ENCODE measurements around the gene ZNF540. TPM values are rescaled to one million over a fixed set of nuclear protein-coding genes. Genes with fewer than 3 reads are reported as not detected.

Gene ZNF540
- 0.83 and 1.7 TPM in 2 replicates for total RNA-seq (2011; cell fraction: chromatin; rRNA removed; ENCODE audit: low replicate concordance)
- total RNA-seq (2011; cell fraction: nucleolus; rRNA removed), result 0.33 and 0.79 TPM in 2 replicates
- 0.44 and 0.92 TPM in 2 replicates for total RNA-seq (2011; cell fraction: nucleoplasm; rRNA removed)
- total RNA-seq (2014; rRNA removed) (0.73 TPM in 1 of 2 replicates, not detected in the other), total RNA-seq (2014; rRNA removed; fragmentation: Illumina TruSeq; extraction: Trizol) (0.33 and 0.64 TPM in 2 replicates), total RNA-seq (2015; rRNA removed; fragmentation: Illumina TruSeq; extraction: Trizol) (0.19 and 0.36 TPM in 2 replicates), total RNA-seq (2021) (0.38 and 0.44 TPM in 2 replicates), polyA plus RNA-seq (2011; rRNA removed) (0.11 and 0.95 TPM in 2 replicates), polyA plus RNA-seq (2014; fragmentation: Illumina TruSeq; extraction: Trizol) (0.36 and 0.95 TPM in 2 replicates), polyA plus RNA-seq (2014; fragmentation: Nextera tagmentation; extraction: Ambion mirVana) (under 1 TPM; 0.20 to 0.56 TPM), polyA plus RNA-seq (2014; rRNA removed) (0.32 and 0.67 TPM in 2 replicates), polyA minus RNA-seq (2011; rRNA and poly(A)+ RNA removed) (0.24 and 0.35 TPM in 2 replicates), Bru-seq, nascent RNA (percentile 41 among the genes with signal in this experiment), BruChase-seq, experiment 1, labeled RNA remaining after a 2-hour chase (percentile 35 among the genes with signal in this experiment), BruChase-seq, experiment 2, labeled RNA remaining after a 6-hour chase (percentile 36 among the genes with signal in this experiment)
- polyA plus RNA-seq (2011; cell fraction: cytosol; rRNA removed), result 0.18 and 0.28 TPM in 2 replicates
- polyA plus RNA-seq (2011; cell fraction: nucleus; rRNA removed), result 0.69 and 2.1 TPM in 2 replicates
- polyA plus RNA-seq (2012), result 0.46 and 0.60 TPM in 2 replicates
- not detected in 2 replicates for polyA minus RNA-seq (2011; cell fraction: cytosol; rRNA and poly(A)+ RNA removed)
- polyA minus RNA-seq (2011; cell fraction: nucleus; rRNA and poly(A)+ RNA removed), result 0.13 and 0.78 TPM in 2 replicates
- long read RNA-seq, experiment 1, partial matches to known transcripts, result 0 of 6 reads
- long read RNA-seq, experiment 1, other reads (novel, unspliced or antisense), result 4 of 6 reads
- long read RNA-seq, experiment 2, result 0 reads
- long read RNA-seq, experiment 3, partial matches to known transcripts, result 0 of 1 reads
- long read RNA-seq, experiment 3, other reads (novel, unspliced or antisense), result 0 of 1 reads

DNA sequence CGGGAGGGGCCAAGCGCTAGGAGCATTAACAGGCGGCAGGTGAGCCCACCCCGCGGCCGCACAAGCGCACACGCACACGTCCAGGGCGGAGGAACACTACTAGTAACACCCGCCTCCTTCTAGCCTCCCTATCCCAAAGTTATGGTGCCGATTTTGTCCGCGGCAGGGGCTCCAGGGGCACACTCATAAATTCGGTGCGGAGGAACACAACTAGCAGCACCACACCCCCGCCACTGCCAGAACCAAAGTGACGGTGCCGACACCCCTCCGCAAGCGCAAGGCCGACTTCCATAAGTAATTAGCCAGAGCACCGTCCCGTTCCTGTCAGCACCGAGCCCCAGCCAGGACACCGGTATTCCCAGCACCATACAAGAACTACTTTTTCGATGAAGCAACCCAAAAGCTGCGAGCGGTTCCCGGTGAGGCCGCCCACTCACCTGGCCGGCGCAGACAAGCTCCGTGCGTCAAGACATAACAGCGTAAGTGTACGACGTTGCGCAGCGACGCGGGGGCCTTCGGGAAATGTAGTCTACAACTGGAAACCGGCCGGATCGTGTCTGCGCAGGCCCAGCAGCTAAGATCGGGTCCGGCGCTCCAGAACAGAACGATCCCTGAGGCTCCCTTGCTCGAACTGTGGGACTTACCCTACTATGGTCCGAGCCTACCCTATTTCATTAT lies at the start of gene ZNF540, which contains the start of gene ZNF571:
ZNF540 (plus strand) TSS at position 573 of the 678 bp plus-strand sequence. CDS start 3,572 bp downstream, outside the sequence.
ZNF571 (minus strand) TSS at position 489 of the 678 bp plus-strand sequence. CDS start 8,116 bp downstream, outside the sequence.
- H3K27ac ChIP-seq (ENCODE audit: extremely low read depth, low read depth, low read length), result peak within 1 kb of the TSS; percentile 58; the same call in 2 of the 3 replicates
- no peaks in the 10 kb centered on the region for H4K20me1 ChIP-seq (replicated peaks; ENCODE audit: control insufficient read depth, insufficient read depth, low read length)
- H3K27me3 ChIP-seq (ENCODE audit: control insufficient read depth in 2 of 2, insufficient read depth in 2 of 2, low read length in 2 of 2), result no peaks in the 10 kb centered on the region
- in situ Hi-C loops (cut with MboI), result no loop called here
- H3K79me2 ChIP-seq (ENCODE audit: control insufficient read depth, insufficient read depth, low read length), result no peaks in the 10 kb centered on the region
- H3K9me3 ChIP-seq (replicated peaks; ENCODE audit: control insufficient read depth, insufficient read depth, low read depth, low read length), result no peaks in the 10 kb centered on the region
- WGBS (ENCODE audit: insufficient coverage, low coverage, missing lambda C conversion rate), result 1% methylated on average over 49 of the region's 53 CpGs
- BruUV-seq (replicated peaks), result no TSS peak
- no peaks in the 10 kb centered on the region for H3K36me3 ChIP-seq (ENCODE audit: control insufficient read depth, insufficient read depth, low read length)
- H3K4me3 ChIP-seq, result peak within 1 kb of the TSS; percentile 59
- H3K4me2 ChIP-seq (ENCODE audit: insufficient read depth, low read length), result peak within 1 kb of the TSS; percentile 95
- POLR2A ChIA-PET, result interaction anchor here (0.5 to 1.3 kb wide), 5 partner anchors 15 to 377 kb away, joined by 3 to 6 read pairs (median 4); partner anchors contain the start of genes ZNF383 and ZNF527
- H3K9me1 ChIP-seq (ENCODE audit: control insufficient read depth, insufficient read depth, low read length), result no peaks in the 10 kb centered on the region
- H2AFZ ChIP-seq (ENCODE audit: low read depth, low read length), result peak within 1 kb of the TSS; percentile 96
- DNase-seq (ENCODE audit: extremely low read depth in 1 of 4, low spot score in 3 of 4), result peak; percentile 73 to 94 (median 79)
- peaks cover 0 to 14% of the 10 kb centered on the region in 2 experiments; a peak in 2 of 5 replicates for H3K4me1 ChIP-seq (replicated peaks in 1 of 2; ENCODE audit: control insufficient read depth in 2 of 2, insufficient read depth in 2 of 2, low read length in 2 of 2)
- peak; percentile 85 for FAIRE-seq
- H3K9ac ChIP-seq (ENCODE audit: insufficient read depth in 1 of 2, low read depth in 2 of 2, low read length in 2 of 2), result peak within 1 kb of the TSS; percentile 62 to 89
- intact Hi-C loops (cut with micrococcal nuclease), result loop anchor here (1.0 kb wide), 1 partner anchor 127 kb away; the partner anchor contains the start of gene ZNF569
- CTCF ChIA-PET (ENCODE audit: low intra/inter-chr PET ratio), result no interaction called here
- peak; percentile 100 for ATAC-seq
- TF ChIP-seq BCL6 (CRISPR knock-in tag; IDR thresholded peaks at IDR 0.05) (no peak), ZNF217 (CRISPR knock-in tag; IDR thresholded peaks at IDR 0.05) (no peak), PCBP1 (IDR thresholded peaks at IDR 0.05; ENCODE audit: low read depth, low read length, poor library complexity, severe bottlenecking) (no peak), ZNF263 (CRISPR knock-in tag; IDR thresholded peaks at IDR 0.05; ENCODE audit: borderline replicate concordance) (no peak), NFATC3 (IDR thresholded peaks at IDR 0.05) (no peak), KLF1 (tag; IDR thresholded peaks at IDR 0.05) (peak; percentile 57; the same call in 1 of the 2 replicates), MYBL2 (IDR thresholded peaks at IDR 0.05; ENCODE audit: low read depth) (no peak), MYBL2 (CRISPR knock-in tag; IDR thresholded peaks at IDR 0.05; ENCODE audit: borderline replicate concordance) (no peak), ZNF551 (CRISPR knock-in tag; IDR thresholded peaks at IDR 0.05) (no peak), DNMT1 (IDR thresholded peaks at IDR 0.05) (no peak), MBD2 (IDR thresholded peaks at IDR 0.05; ENCODE audit: borderline replicate concordance, low read depth) (peak; percentile 56; the same call in 1 of the 2 replicates), ZC3H4 (CRISPR knock-in tag; IDR thresholded peaks at IDR 0.05; ENCODE audit: borderline replicate concordance) (no peak)
- TF ChIP-seq, protein P1, sequence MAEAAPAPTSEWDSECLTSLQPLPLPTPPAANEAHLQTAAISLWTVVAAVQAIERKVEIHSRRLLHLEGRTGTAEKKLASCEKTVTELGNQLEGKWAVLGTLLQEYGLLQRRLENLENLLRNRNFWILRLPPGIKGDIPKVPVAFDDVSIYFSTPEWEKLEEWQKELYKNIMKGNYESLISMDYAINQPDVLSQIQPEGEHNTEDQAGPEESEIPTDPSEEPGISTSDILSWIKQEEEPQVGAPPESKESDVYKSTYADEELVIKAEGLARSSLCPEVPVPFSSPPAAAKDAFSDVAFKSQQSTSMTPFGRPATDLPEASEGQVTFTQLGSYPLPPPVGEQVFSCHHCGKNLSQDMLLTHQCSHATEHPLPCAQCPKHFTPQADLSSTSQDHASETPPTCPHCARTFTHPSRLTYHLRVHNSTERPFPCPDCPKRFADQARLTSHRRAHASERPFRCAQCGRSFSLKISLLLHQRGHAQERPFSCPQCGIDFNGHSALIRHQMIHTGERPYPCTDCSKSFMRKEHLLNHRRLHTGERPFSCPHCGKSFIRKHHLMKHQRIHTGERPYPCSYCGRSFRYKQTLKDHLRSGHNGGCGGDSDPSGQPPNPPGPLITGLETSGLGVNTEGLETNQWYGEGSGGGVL (CRISPR knock-in tag; IDR thresholded peaks at IDR 0.05), result no peak
- TF ChIP-seq, protein P2, sequence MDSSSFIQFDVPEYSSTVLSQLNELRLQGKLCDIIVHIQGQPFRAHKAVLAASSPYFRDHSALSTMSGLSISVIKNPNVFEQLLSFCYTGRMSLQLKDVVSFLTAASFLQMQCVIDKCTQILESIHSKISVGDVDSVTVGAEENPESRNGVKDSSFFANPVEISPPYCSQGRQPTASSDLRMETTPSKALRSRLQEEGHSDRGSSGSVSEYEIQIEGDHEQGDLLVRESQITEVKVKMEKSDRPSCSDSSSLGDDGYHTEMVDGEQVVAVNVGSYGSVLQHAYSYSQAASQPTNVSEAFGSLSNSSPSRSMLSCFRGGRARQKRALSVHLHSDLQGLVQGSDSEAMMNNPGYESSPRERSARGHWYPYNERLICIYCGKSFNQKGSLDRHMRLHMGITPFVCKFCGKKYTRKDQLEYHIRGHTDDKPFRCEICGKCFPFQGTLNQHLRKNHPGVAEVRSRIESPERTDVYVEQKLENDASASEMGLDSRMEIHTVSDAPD (CRISPR knock-in tag; IDR thresholded peaks at IDR 0.05), result no peak

All from K562 (cell line).